Astrocyte (in vitro differentiated cells and primary cell): ENCODE measurements around the gene FITM1. TPM values are rescaled to one million over a fixed set of nuclear protein-coding genes. Genes with fewer than 3 reads are reported as not detected.
A peak's percentile ranks its signal among the peaks of the same experiment; 100 is the strongest.

Experiments used
- DNase-seq: peaks from one replicate; pipeline ENCODE4 v3.0.0-alpha.2; 2010; ENCODE audit warnings: low read depth
- FAIRE-seq: peaks from 2 replicates; lab custom pipeline; 2011; peaks lifted over from hg19 to GRCh38; lab: Jason Lieb, UNC
- H2AFZ ChIP-seq: 2 replicates; pipeline ENCODE4 v1.6.0; 2012; ENCODE audit warnings: low read depth, low read length, inconsistent platforms
- H3K27ac ChIP-seq: 2 replicates; pipeline ENCODE4 v1.5.1; 2011; ENCODE audit warnings: low read depth, low read length, inconsistent platforms
- H3K27me3 ChIP-seq: 2 replicates; pipeline ENCODE4 v1.6.0; 2011; ENCODE audit warnings: low read length, inconsistent platforms; ENCODE audit not compliant: insufficient read depth
- H3K36me3 ChIP-seq: 2 replicates; pipeline ENCODE4 v1.5.1; 2011; ENCODE audit warnings: low read length, inconsistent platforms; ENCODE audit not compliant: insufficient read depth
- H3K4me1 ChIP-seq: 2 replicates; pipeline ENCODE4 v1.5.1; 2011; ENCODE audit warnings: low read length, inconsistent platforms; ENCODE audit not compliant: insufficient read depth
- H3K4me2 ChIP-seq: 2 replicates; pipeline ENCODE4 v1.6.0; 2012; ENCODE audit warnings: low read length, inconsistent platforms
- H3K4me3 ChIP-seq: 2 replicates; pipeline ENCODE4 v1.5.1; 2011; ENCODE audit warnings: low read depth, mild to moderate bottlenecking, low read length, inconsistent platforms; ENCODE audit not compliant: insufficient read depth
- H3K79me2 ChIP-seq: 2 replicates; pipeline ENCODE4 v1.6.0; 2012; ENCODE audit warnings: mild to moderate bottlenecking, low read length, inconsistent platforms; ENCODE audit not compliant: insufficient read depth
- H3K9ac ChIP-seq: 2 replicates; pipeline ENCODE4 v1.6.0; 2012; ENCODE audit warnings: mild to moderate bottlenecking, low read length, inconsistent platforms
- H3K9me3 ChIP-seq: 2 replicates; pipeline ENCODE4 v1.5.1; 2012; ENCODE audit warnings: low read depth, mild to moderate bottlenecking, low read length, inconsistent platforms; ENCODE audit not compliant: insufficient read depth
- H4K20me1 ChIP-seq: 2 replicates; pipeline ENCODE4 v1.6.0; 2012; ENCODE audit warnings: low read length, inconsistent platforms; ENCODE audit not compliant: insufficient read depth
- H3K27ac Mint-ChIP-seq: one replicate; pipeline ENCODE4 v1.8.0; 2021; ENCODE audit warnings: mild to moderate bottlenecking, mixed read lengths; ENCODE audit not compliant: unreplicated experiment
- H3K27me3 Mint-ChIP-seq: one replicate; pipeline ENCODE4 v1.8.0; 2021; ENCODE audit warnings: low read depth, mixed read lengths; ENCODE audit not compliant: unreplicated experiment
- H3K36me3 Mint-ChIP-seq: one replicate; pipeline ENCODE4 v1.8.0; 2021; ENCODE audit warnings: low read depth, mixed read lengths; ENCODE audit not compliant: unreplicated experiment
- H3K4me1 Mint-ChIP-seq: one replicate; pipeline ENCODE4 v1.8.0; 2021; ENCODE audit warnings: low read depth, mixed read lengths; ENCODE audit not compliant: unreplicated experiment
- H3K4me3 Mint-ChIP-seq: one replicate; pipeline ENCODE4 v1.8.0; 2021; ENCODE audit warnings: mild to moderate bottlenecking, moderate library complexity, mixed read lengths; ENCODE audit not compliant: unreplicated experiment
- H3K9me3 Mint-ChIP-seq: one replicate; pipeline ENCODE4 v1.8.0; 2021; ENCODE audit warnings: mild to moderate bottlenecking, mixed read lengths; ENCODE audit not compliant: unreplicated experiment
- EZH2 ChIP-seq: IDR thresholded peaks from 2 replicates; pipeline ENCODE4 v1.6.1; 2012; ENCODE audit warnings: mild to moderate bottlenecking, low read length, inconsistent platforms; ENCODE audit not compliant: insufficient read depth
- total RNA-seq: library from RNA; stranded (reverse); gene quantifications from 2 replicates; pipeline ENCODE4 v1.2.1, GENCODE V29; 2021
- TF ChIP-seq, protein P1 (sequence below): IDR thresholded peaks from 2 replicates; pipeline ENCODE4 v1.5.1; 2011; ENCODE audit warnings: low read depth, mild to moderate bottlenecking, inconsistent platforms, low read length, moderate library complexity; ENCODE audit not compliant: insufficient read depth

The FITM1 gene
- total RNA-seq, 1 donor from 2014 or later: 0.25 TPM

DNA sequence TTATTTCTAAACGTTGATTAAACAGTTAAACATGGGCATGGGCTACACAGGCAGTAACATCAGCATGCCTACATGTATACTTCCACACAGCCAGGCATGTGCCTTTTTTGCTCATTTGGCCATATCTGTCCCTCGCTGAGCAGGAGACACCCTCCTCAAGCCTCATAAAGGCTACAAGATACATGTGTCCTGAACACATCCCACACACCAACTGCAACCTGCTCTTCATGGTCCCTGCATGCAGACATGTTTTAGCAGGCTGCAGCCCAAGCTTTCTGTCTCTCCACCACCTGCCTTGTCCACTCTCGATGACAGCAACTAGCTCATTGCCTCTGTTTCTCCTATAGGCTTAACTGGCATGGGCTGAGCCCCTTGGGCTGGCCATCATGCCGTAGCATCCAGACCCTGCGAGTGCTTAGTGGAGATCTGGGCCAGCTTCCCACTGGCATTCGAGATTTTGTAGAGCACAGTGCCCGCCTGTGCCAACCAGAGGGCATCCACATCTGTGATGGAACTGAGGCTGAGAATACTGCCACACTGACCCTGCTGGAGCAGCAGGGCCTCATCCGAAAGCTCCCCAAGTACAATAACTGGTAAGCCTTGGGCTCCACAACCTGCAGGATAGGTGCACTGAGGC, 33.8 kb upstream of the FITM1 start:
- H3K36me3 ChIP-seq: no peaks in the 10 kb centered on the region
- H3K9ac ChIP-seq: no peak overlapping the region
- Mint-ChIP-seq H3K36me3 (peaks cover 24% of the 10 kb centered on the region), H3K9me3 (no peaks in the 10 kb centered on the region), H3K4me1 (peaks cover 15% of the 10 kb centered on the region), H3K27me3 (peaks cover 4% of the 10 kb centered on the region), H3K27ac (peak overlapping the region; percentile 19), H3K4me3 (peak overlapping the region; percentile 69)
- H3K27me3 ChIP-seq: no peaks in the 10 kb centered on the region
- no peaks in the 10 kb centered on the region for H3K79me2 ChIP-seq
- FAIRE-seq: no peak
- no peak overlapping the region for H3K4me3 ChIP-seq
- no peak for DNase-seq
- H4K20me1 ChIP-seq: no peaks in the 10 kb centered on the region
- TF ChIP-seq EZH2: no peak
- TF ChIP-seq, protein P1, sequence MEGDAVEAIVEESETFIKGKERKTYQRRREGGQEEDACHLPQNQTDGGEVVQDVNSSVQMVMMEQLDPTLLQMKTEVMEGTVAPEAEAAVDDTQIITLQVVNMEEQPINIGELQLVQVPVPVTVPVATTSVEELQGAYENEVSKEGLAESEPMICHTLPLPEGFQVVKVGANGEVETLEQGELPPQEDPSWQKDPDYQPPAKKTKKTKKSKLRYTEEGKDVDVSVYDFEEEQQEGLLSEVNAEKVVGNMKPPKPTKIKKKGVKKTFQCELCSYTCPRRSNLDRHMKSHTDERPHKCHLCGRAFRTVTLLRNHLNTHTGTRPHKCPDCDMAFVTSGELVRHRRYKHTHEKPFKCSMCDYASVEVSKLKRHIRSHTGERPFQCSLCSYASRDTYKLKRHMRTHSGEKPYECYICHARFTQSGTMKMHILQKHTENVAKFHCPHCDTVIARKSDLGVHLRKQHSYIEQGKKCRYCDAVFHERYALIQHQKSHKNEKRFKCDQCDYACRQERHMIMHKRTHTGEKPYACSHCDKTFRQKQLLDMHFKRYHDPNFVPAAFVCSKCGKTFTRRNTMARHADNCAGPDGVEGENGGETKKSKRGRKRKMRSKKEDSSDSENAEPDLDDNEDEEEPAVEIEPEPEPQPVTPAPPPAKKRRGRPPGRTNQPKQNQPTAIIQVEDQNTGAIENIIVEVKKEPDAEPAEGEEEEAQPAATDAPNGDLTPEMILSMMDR: no peak
- H3K9me3 ChIP-seq: no peaks in the 10 kb centered on the region
- H3K27ac ChIP-seq: no peak overlapping the region
- H3K4me2 ChIP-seq: no peak overlapping the region
- peaks cover 6% of the 10 kb centered on the region for H3K4me1 ChIP-seq
- H2AFZ ChIP-seq: no peak overlapping the region

DNA sequence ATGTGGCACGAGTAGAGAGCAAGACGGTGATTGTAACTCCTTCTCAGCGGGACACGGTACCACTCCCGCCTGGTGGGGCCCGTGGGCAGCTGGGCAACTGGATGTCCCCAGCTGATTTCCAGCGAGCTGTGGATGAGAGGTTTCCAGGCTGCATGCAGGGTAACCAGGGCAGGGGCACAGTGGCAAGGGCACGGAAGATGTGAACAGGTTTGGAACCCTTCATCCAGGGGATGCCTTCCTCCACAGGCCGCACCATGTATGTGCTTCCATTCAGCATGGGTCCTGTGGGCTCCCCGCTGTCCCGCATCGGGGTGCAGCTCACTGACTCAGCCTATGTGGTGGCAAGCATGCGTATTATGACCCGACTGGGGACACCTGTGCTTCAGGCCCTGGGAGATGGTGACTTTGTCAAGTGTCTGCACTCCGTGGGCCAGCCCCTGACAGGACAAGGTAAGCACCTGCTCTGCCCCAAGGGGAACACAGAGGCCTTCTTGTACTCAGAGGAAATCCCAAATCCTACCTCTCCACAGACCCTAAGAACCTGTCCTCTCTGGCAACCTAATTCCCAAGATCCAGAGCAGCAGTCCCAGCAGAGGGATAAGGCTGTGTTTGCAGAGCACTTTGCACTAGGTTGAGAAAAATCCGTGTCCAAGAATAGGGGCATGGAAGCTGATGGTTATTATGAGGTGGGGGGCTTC, 32.1 kb upstream of the FITM1 start:
- no peak overlapping the region for H3K4me3 ChIP-seq
- peaks cover 6% of the 10 kb centered on the region for H3K4me1 ChIP-seq
- Mint-ChIP-seq H3K27me3 (no peaks in the 10 kb centered on the region), H3K36me3 (peaks cover 34% of the 10 kb centered on the region), H3K27ac (no peak overlapping the region), H3K9me3 (no peaks in the 10 kb centered on the region), H3K4me1 (peaks cover 10% of the 10 kb centered on the region), H3K4me3 (no peak overlapping the region)
- no peak overlapping the region for H3K4me2 ChIP-seq
- FAIRE-seq (no peak), DNase-seq (no peak)
- no peaks in the 10 kb centered on the region for H3K79me2 ChIP-seq
- TF ChIP-seq, protein P1: no peak
- no peak overlapping the region for H3K27ac ChIP-seq
- no peaks in the 10 kb centered on the region for H3K36me3 ChIP-seq
- no peaks in the 10 kb centered on the region for H3K27me3 ChIP-seq
- H3K9ac ChIP-seq: no peak overlapping the region
- H4K20me1 ChIP-seq: no peaks in the 10 kb centered on the region
- H2AFZ ChIP-seq: no peak overlapping the region
- no peaks in the 10 kb centered on the region for H3K9me3 ChIP-seq
